ENCODE data around the gene ARMC3.

GRCh38 chr10:22978918-22979317 is 51.1 kb downstream of the ARMC3 start:
- no peak for TF ChIP-seq ZNF274 (IDR thresholded peaks at IDR 0.05; ENCODE audit: low read depth, low read length)
- no peak for TF ChIP-seq YY1 (IDR thresholded peaks at IDR 0.05; ENCODE audit: insufficient read depth, insufficient read length)

All from NT2/D1 (cell line).